ENCODE data around the gene ZNF770. TPM values are rescaled to one million over a fixed set of nuclear protein-coding genes. Genes with fewer than 3 reads are reported as not detected.
A peak's percentile ranks its signal among the peaks of the same experiment; 100 is the strongest.

Gene ZNF770
- polyA plus RNA-seq (2013, experiment 1 of 4), result 40.1 TPM
- 45.1 TPM for polyA plus RNA-seq (2013, experiment 2 of 4)
- polyA plus RNA-seq (2013, experiment 3 of 4), result 31.5 TPM
- 34.2 TPM for polyA plus RNA-seq (2013, experiment 4 of 4)

- H3K4me3 ChIP-seq (ENCODE audit: insufficient read depth, low read depth, low read length), result peak within 1 kb of the TSS; percentile 96
- H3K9me3 ChIP-seq (ENCODE audit: control insufficient read depth, low read length), result no peaks in the 10 kb centered on the region
- 1% methylated on average over 60 of the region's 60 CpGs for WGBS, 2 experiments
- H3K4me1 ChIP-seq (ENCODE audit: control insufficient read depth, insufficient read depth, low read length), result peaks cover 12% of the 10 kb centered on the region
- H3K27me3 ChIP-seq (ENCODE audit: control insufficient read depth, insufficient read depth, low read length, poor library complexity, severe bottlenecking), result no peaks in the 10 kb centered on the region
- H3K27ac ChIP-seq (ENCODE audit: insufficient read depth, low read depth, low read length, poor library complexity, severe bottlenecking), result no peak within 1 kb of the TSS
- no peaks in the 10 kb centered on the region for H3K36me3 ChIP-seq (ENCODE audit: control insufficient read depth, insufficient read depth, low read length)
Observed at GRCh38 chr15:34988027-34988902, at the start of gene ZNF770. ZNF770 (minus strand) TSS chr15:34988287; CDS start chr15:34983434, 4,853 bp downstream.

GRCh38 chr15:35028235-35028984 lies 40.3 kb upstream of the ZNF770 start:
- no peaks in the 10 kb centered on the region for H3K9me3 ChIP-seq (ENCODE audit: control insufficient read depth, low read length)
- no peaks in the 10 kb centered on the region for H3K4me1 ChIP-seq (ENCODE audit: control insufficient read depth, insufficient read depth, low read length)
- no peaks in the 10 kb centered on the region for H3K36me3 ChIP-seq (ENCODE audit: control insufficient read depth, insufficient read depth, low read length)
- H3K4me3 ChIP-seq (ENCODE audit: insufficient read depth, low read depth, low read length), result no peak overlapping the region
- no peaks in the 10 kb centered on the region for H3K27me3 ChIP-seq (ENCODE audit: control insufficient read depth, insufficient read depth, low read length, poor library complexity, severe bottlenecking)
- 93 to 95% methylated on average over 6 of the region's 6 CpGs for WGBS, 2 experiments
- H3K27ac ChIP-seq (ENCODE audit: insufficient read depth, low read depth, low read length, poor library complexity, severe bottlenecking), result no peak overlapping the region

GRCh38 chr15:35023804-35024203 lies 35.7 kb upstream of the ZNF770 start:
- Histone ChIP-seq H3K9me3 (ENCODE audit: control insufficient read depth, low read length) (no peaks in the 10 kb centered on the region), H3K27me3 (ENCODE audit: control insufficient read depth, insufficient read depth, low read length, poor library complexity, severe bottlenecking) (no peaks in the 10 kb centered on the region), H3K4me3 (ENCODE audit: insufficient read depth, low read depth, low read length) (no peak overlapping the region), H3K4me1 (ENCODE audit: control insufficient read depth, insufficient read depth, low read length) (no peaks in the 10 kb centered on the region), H3K27ac (ENCODE audit: insufficient read depth, low read depth, low read length, poor library complexity, severe bottlenecking) (no peak overlapping the region), H3K36me3 (ENCODE audit: control insufficient read depth, insufficient read depth, low read length) (no peaks in the 10 kb centered on the region)
- WGBS, 2 experiments, result 69 to 92% methylated on average over 2 to 3 of the region's 3 CpGs

GRCh38 chr15:35020974-35021373 lies 32.9 kb upstream of the ZNF770 start:
- Histone ChIP-seq H3K9me3 (ENCODE audit: control insufficient read depth, low read length) (no peaks in the 10 kb centered on the region), H3K27me3 (ENCODE audit: control insufficient read depth, insufficient read depth, low read length, poor library complexity, severe bottlenecking) (no peaks in the 10 kb centered on the region), H3K27ac (ENCODE audit: insufficient read depth, low read depth, low read length, poor library complexity, severe bottlenecking) (no peak overlapping the region), H3K4me1 (ENCODE audit: control insufficient read depth, insufficient read depth, low read length) (no peaks in the 10 kb centered on the region), H3K4me3 (ENCODE audit: insufficient read depth, low read depth, low read length) (no peak overlapping the region), H3K36me3 (ENCODE audit: control insufficient read depth, insufficient read depth, low read length) (no peaks in the 10 kb centered on the region)
- WGBS, 2 experiments, result 96 to 97% methylated on average over 6 of the region's 6 CpGs

DNA sequence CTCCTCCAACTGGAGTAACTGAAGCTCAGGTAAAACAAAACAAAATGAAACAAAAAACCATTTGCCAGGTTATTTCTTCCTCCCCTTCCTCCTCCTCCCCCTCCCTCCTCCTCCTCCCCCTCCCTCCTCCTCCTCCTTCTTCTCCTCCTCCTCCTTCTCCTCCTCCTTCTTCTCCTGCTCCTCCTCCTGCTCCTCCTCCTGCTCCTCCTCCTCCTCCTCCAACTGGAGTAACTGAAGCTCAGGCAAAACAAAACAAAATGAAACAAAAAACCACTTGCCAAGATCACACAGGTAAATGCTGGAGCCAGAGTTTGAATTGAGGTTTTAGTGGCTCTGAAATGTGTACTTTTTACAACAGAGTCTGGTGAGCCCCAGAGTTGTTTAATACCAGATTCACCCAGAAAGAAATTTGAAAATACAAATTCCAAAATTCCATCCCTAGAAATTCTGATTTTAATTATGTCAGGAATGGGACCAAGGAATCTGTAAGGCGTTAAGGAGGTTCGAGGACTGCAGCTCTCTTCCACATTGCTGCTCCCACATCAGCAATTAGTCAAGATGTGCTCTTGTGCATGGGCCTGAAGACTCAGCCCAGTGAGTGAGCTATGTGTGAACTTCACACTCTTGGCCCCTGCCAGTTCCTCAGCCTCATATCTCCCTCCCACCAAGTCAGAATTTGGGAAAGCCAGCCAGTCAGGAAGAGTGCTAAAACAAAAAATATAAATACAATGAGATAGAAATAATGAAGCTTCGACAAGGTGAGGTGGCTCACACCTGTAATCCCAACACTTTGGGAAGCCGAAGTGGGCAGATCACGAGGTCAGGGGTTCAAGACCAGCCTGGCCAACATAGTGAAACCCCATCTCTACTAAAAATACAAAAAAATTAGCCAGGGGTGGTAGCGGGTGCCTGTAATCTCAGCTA lies 31.6 kb upstream of the ZNF770 start:
- H3K4me1 ChIP-seq (ENCODE audit: control insufficient read depth, insufficient read depth, low read length), result no peaks in the 10 kb centered on the region
- no peaks in the 10 kb centered on the region for H3K36me3 ChIP-seq (ENCODE audit: control insufficient read depth, insufficient read depth, low read length)
- no peak overlapping the region for H3K27ac ChIP-seq (ENCODE audit: insufficient read depth, low read depth, low read length, poor library complexity, severe bottlenecking)
- 68 to 75% methylated on average over 6 of the region's 6 CpGs for WGBS, 2 experiments
- no peak overlapping the region for H3K4me3 ChIP-seq (ENCODE audit: insufficient read depth, low read depth, low read length)
- no peaks in the 10 kb centered on the region for H3K27me3 ChIP-seq (ENCODE audit: control insufficient read depth, insufficient read depth, low read length, poor library complexity, severe bottlenecking)
- no peaks in the 10 kb centered on the region for H3K9me3 ChIP-seq (ENCODE audit: control insufficient read depth, low read length)

DNA sequence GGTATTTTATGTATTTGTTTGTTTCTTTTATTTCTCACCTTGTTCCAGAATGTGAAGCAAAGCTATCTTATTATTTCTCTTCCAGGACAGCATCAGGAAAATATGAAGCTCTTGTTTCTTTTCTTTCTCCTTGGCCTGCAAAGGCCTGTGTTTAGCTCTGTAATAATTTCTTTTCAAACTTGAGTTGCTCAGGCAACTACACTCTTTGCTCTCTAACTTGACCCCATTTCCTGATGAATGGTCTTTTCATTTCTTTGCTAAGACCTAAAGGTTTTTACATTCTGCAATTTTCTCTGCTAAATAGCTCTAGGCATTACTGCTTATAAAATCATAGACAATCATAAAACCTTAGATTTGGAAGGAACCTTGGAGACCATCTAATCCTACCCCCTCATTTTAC lies 26.2 kb upstream of the ZNF770 start:
- H3K27ac ChIP-seq (ENCODE audit: insufficient read depth, low read depth, low read length, poor library complexity, severe bottlenecking), result no peak overlapping the region
- no peaks in the 10 kb centered on the region for H3K4me1 ChIP-seq (ENCODE audit: control insufficient read depth, insufficient read depth, low read length)
- no peaks in the 10 kb centered on the region for H3K9me3 ChIP-seq (ENCODE audit: control insufficient read depth, low read length)
- H3K4me3 ChIP-seq (ENCODE audit: insufficient read depth, low read depth, low read length), result no peak overlapping the region
- no peaks in the 10 kb centered on the region for H3K27me3 ChIP-seq (ENCODE audit: control insufficient read depth, insufficient read depth, low read length, poor library complexity, severe bottlenecking)
- no peaks in the 10 kb centered on the region for H3K36me3 ChIP-seq (ENCODE audit: control insufficient read depth, insufficient read depth, low read length)

- no peaks in the 10 kb centered on the region for H3K9me3 ChIP-seq (ENCODE audit: control insufficient read depth, low read length)
- no peaks in the 10 kb centered on the region for H3K4me1 ChIP-seq (ENCODE audit: control insufficient read depth, insufficient read depth, low read length)
- H3K36me3 ChIP-seq (ENCODE audit: control insufficient read depth, insufficient read depth, low read length), result no peaks in the 10 kb centered on the region
- H3K27me3 ChIP-seq (ENCODE audit: control insufficient read depth, insufficient read depth, low read length, poor library complexity, severe bottlenecking), result no peaks in the 10 kb centered on the region
- no peak overlapping the region for H3K4me3 ChIP-seq (ENCODE audit: insufficient read depth, low read depth, low read length)
- 82 to 96% methylated on average over 4 of the region's 4 CpGs for WGBS, 2 experiments
- no peak overlapping the region for H3K27ac ChIP-seq (ENCODE audit: insufficient read depth, low read depth, low read length, poor library complexity, severe bottlenecking)
Observed at GRCh38 chr15:35013370-35013769, 25.3 kb upstream of the ZNF770 start.

GRCh38 chr15:35007397-35007796 lies 19.3 kb upstream of the ZNF770 start:
- Histone ChIP-seq H3K36me3 (ENCODE audit: control insufficient read depth, insufficient read depth, low read length) (no peaks in the 10 kb centered on the region), H3K27me3 (ENCODE audit: control insufficient read depth, insufficient read depth, low read length, poor library complexity, severe bottlenecking) (no peaks in the 10 kb centered on the region), H3K4me3 (ENCODE audit: insufficient read depth, low read depth, low read length) (no peak overlapping the region), H3K9me3 (ENCODE audit: control insufficient read depth, low read length) (no peaks in the 10 kb centered on the region), H3K4me1 (ENCODE audit: control insufficient read depth, insufficient read depth, low read length) (no peaks in the 10 kb centered on the region), H3K27ac (ENCODE audit: insufficient read depth, low read depth, low read length, poor library complexity, severe bottlenecking) (no peak overlapping the region)
- 94 to 95% methylated on average over 2 of the region's 2 CpGs for WGBS, 2 experiments

GRCh38 chr15:35005933-35006332 lies 17.8 kb upstream of the ZNF770 start:
- H3K27me3 ChIP-seq (ENCODE audit: control insufficient read depth, insufficient read depth, low read length, poor library complexity, severe bottlenecking), result no peaks in the 10 kb centered on the region
- H3K4me3 ChIP-seq (ENCODE audit: insufficient read depth, low read depth, low read length), result no peak overlapping the region
- H3K9me3 ChIP-seq (ENCODE audit: control insufficient read depth, low read length), result no peaks in the 10 kb centered on the region
- H3K36me3 ChIP-seq (ENCODE audit: control insufficient read depth, insufficient read depth, low read length), result no peaks in the 10 kb centered on the region
- no peaks in the 10 kb centered on the region for H3K4me1 ChIP-seq (ENCODE audit: control insufficient read depth, insufficient read depth, low read length)
- no peak overlapping the region for H3K27ac ChIP-seq (ENCODE audit: insufficient read depth, low read depth, low read length, poor library complexity, severe bottlenecking)
- WGBS, 2 experiments, result 85 to 93% methylated on average over 6 of the region's 6 CpGs

All from ectodermal cell (in vitro differentiated cells).